Upper lobe of left lung (tissue), 4 donors: ENCODE measurements around the gene ERCC6L.

Experiments used
- POLR2A ChIP-seq, 4 donors: fragments of 450-650 bp; IDR thresholded peaks; one replicate each; pipeline ENCODE4 v1.5.1; 2016 to 2017; ENCODE audit warnings: antibody characterized with exemption in 4 of 4, mild to moderate bottlenecking in 2 of 4
- POLR2AphosphoS5 ChIP-seq, 2 donors: sonication (generic); formaldehyde crosslinking; IDR thresholded peaks; one replicate each; pipeline ENCODE4 v1.5.1; 2017; ENCODE audit warnings: antibody characterized with exemption in 2 of 2
- TF ChIP-seq, protein P1 (sequence below), 6 experiments: fragments of 450-650 bp in 4 of 6; fragments of 200-600 bp in 2 of 6; sonication (generic) in 2 of 6; IDR thresholded peaks; one replicate each; pipeline ENCODE4 v1.5.1; 2016 to 2019; ENCODE audit warnings: antibody characterized with exemption in 6 of 6

DNA sequence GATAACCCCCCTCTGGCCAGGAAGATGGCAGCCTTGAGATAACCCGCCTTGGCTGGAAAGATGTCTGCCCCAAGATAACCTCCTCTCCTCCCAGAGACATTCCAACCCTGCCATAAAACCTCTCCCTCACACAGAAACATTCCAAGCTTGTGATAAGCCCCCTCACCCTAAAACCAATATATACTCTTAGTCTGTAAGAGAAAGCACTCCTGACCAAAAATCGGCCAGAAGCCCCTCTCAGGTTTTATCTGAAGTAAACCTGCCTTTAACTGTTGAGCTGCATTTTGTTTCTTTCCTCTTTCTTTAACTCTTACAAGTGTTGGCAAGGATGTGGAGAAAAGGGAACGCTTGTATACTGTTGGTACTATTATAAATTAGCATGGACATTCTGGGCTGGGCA is 8.5 kb downstream of the ERCC6L start:
- TF ChIP-seq, protein P1, sequence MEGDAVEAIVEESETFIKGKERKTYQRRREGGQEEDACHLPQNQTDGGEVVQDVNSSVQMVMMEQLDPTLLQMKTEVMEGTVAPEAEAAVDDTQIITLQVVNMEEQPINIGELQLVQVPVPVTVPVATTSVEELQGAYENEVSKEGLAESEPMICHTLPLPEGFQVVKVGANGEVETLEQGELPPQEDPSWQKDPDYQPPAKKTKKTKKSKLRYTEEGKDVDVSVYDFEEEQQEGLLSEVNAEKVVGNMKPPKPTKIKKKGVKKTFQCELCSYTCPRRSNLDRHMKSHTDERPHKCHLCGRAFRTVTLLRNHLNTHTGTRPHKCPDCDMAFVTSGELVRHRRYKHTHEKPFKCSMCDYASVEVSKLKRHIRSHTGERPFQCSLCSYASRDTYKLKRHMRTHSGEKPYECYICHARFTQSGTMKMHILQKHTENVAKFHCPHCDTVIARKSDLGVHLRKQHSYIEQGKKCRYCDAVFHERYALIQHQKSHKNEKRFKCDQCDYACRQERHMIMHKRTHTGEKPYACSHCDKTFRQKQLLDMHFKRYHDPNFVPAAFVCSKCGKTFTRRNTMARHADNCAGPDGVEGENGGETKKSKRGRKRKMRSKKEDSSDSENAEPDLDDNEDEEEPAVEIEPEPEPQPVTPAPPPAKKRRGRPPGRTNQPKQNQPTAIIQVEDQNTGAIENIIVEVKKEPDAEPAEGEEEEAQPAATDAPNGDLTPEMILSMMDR (IDR thresholded peaks at IDR 0.05), result no peak
- no peak for TF ChIP-seq POLR2AphosphoS5 (IDR thresholded peaks at IDR 0.05)
- no peak for TF ChIP-seq POLR2A (IDR thresholded peaks at IDR 0.05)
